Activated CD4-positive, alpha-beta T cell treated with anti-CD3 and anti-CD28 coated beads, Interleukin-2, Interleukin-4, amounts not matched to agents 100 ng/mL and 50 ng/mL, durations not matched to agents 16 hours and 8 hours (primary cell): ENCODE measurements around the gene RBM3.

Source experiments
- DNase-seq: peaks from one replicate; pipeline ENCODE4 v3.0.0-alpha.2; 2020; ENCODE audit warnings: low spot score

The RBM3 gene

DNA sequence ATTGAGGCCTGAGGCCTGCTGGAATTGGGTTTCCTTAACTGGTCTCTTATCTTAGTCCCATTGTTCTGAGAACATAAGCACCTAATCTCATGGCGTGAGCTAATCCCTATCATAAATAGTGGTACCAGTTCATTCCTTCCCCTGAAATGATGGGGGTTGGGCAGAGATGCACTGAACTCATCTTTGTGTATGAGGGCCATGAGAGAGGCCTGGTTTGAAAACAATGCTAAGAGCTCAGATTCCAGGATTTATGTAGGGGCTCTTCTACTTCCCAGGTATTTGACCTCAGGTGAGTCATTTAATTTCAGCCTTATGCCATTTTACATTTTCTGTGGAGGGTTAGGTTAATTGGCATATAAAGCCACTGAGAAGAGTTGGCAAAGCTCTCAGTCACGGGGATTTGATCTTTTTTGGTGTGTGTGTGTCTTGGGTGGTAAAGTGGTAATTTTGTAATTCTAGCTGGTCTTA is 4.4 kb downstream of the RBM3 start:
- DNase-seq, result no peak

DNA sequence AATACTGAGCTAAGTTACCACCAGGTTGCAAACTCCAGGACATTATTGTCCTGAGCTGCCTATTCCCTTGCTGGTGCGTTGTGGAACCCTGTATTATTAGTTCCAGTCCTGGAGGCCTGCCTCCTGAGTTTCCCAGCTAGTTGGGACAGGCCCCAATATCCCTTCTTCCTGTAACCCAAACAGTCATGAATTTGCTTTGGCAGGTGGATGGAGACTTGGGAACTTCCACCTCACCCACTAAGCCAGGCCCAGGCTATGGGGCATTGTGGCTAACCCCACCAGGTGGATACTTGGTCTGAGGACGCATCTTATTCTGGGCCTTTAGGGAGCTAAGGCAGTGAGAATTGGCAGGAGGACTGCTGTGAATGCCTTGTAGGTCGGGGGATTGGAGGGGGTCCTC is 5.0 kb downstream of the RBM3 start:
- DNase-seq, result no peak

DNA sequence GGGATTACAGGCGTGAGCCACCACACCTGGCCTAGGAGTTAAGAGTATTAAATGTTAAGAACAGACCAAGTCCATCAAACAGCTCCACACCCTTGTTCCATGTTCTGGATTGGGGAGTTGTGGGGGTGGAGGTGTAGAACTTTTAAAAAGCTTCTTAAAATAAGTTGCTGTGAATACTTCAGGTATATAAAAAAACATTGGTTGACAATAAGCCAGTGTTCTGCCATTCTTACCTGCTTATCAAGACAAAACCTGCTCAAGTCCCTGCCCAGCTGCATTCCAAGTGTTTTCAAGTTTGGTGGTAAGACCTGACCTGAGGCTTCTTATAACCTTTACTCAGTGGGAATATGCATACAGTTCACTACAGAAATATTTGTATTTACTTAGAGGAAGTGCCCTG is 6.4 kb downstream of the RBM3 start:
- no peak for DNase-seq

DNA sequence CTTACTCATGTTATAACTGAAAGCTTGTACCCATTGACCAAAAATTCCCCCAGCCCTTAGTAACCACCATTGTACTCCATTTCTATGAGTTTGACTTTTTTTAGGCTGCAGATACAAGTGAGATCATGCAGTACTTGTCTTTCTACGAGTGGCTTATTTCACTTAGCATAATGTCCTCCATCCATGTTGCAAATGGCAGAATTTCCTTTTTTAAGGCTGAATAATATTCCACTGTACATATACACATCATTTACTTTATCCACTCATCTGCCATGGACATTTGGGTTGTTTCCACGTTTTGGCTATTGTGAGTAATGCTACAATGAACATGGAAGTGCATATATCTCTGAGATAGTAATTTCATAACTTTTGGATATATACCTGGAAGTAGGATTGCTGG is 10.4 kb downstream of the RBM3 start:
- DNase-seq, result no peak

DNA sequence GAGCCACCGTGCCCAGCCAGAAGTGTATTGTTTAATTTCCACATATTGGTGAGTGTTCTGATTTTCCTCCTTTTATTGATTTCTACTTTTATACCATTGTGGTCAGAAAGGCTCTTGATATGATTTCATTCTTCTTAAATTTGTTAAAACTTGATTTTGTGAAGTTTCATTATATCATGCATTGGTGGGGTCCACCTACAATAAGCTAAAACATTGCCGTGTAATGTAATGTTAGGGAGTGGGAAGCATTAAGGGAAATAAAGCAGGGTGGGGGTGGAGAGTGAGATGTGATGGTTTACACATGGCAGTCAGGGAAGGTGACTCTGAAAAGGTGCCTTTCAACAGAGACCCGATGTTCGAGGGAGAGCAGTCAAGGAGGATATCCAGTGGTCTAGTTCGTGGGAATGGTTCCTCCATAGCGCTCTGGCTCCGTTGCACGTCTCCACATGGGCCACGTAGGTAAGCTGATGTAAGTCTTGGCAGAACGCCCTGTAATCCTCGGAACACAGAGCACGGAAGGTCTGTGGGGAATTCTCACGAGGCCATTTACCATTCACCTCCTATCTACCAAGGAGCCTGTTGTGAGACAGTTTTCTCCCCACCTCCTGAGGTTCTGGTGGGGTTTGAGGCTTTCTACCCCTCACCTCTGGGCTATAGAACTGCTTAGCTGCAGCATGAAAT is 15.3 kb downstream of the RBM3 start:
- no peak for DNase-seq

DNA sequence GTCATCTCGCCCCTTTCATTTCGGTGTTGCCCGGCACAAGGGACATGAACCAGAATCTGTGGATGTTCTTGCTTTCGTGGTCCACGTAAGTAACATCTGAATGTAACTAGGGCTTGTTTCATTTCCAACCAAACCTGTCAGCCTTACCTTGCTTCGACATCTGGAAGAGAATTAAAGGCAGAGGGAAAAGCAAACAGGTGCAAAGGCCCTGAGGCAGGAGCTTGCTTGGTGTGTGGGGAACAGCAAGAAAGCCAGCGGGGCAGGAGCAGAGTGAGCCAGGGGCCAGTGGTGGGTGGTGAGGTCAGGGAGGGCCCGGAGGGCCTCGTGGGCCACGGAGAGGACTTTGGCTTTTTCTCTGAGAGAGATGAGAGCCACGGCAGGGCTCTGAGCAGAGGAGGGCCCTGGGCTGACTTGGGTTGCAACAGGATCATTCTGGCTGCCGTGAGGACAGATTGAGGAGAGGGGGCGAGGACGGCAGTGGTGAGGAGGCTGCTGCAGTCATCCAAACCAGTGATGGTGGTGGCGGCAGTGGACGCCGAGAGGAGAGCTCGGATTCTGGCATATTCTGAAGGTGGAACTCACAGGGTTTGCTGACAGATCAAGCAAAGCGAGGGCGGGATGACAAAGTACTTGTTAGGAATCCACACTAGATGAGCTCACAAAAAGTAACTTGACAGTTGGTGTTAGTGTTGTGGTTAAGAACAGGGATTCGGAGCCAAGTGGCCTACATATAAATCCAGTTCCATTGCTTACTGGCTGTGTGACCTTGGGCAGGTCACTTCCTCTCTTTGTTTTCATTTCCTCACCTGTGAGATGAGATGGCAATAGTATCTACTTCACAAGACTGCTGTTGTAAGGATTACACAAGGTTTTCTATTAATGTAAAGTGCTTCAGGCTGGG is 16.2 kb downstream of the RBM3 start:
- no peak for DNase-seq

DNA sequence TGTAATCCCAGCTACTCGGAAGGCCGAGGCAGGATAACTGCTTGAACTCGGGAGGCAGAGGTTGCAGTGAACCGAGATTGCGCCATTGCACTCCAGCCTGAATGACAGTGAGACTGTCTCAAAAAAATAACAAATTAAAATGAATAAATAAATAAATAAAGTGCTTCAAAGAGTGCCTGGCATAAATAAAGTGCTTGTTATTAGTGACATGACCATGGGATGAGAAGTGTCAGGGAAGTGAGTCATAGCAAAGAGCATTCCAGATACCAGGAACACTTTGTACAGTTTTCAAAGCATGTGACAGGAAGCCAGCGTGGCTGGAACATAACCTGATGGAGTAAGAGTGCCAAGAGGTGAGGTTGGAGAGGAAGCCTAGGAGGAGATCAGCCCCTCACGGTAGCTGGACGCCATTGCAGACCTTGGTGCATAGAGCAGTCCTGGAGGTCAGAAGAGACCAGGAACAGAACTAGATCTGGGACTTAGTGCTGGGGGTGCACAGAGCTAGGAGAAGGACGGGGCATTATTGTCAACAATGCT is 17.0 kb downstream of the RBM3 start:
- DNase-seq, result no peak

DNA sequence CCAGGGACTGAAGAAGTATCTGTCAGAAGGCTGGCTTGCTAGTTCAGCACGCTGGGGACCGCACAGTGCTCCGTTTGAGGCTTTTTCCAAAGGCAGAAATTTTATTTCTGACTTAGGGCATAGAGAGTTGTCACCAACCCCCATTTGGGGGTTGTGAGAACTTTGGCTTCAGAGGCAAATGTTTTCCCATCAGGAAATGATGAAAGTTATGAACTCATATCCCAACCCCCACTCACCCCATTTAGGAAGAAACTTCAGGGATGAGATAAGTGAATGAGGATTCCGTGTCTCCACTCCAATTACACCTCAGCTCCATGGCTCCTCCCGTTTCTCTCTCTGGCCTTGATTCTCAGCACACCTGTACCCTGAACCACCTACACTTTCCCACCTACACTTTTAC is 18.7 kb downstream of the RBM3 start:
- DNase-seq, result no peak

DNA sequence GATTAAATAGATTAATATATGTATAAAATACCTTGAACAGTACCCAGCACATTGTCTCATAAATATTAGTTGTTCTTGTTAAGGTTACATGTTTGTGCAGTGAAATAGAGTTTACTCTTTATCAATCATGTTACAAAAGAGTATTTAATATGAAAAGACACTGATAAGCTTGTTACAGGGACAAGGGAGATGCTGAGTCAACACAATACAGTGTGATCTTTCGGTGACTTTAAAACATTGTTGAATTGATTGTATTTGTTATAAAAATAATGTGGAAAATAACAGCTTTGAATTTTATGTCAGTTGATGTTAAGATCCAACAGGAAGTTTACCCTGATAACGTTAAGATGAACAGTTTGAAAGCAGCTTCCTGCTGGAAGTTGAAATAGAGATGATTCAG is 21.6 kb downstream of the RBM3 start:
- DNase-seq, result no peak

DNA sequence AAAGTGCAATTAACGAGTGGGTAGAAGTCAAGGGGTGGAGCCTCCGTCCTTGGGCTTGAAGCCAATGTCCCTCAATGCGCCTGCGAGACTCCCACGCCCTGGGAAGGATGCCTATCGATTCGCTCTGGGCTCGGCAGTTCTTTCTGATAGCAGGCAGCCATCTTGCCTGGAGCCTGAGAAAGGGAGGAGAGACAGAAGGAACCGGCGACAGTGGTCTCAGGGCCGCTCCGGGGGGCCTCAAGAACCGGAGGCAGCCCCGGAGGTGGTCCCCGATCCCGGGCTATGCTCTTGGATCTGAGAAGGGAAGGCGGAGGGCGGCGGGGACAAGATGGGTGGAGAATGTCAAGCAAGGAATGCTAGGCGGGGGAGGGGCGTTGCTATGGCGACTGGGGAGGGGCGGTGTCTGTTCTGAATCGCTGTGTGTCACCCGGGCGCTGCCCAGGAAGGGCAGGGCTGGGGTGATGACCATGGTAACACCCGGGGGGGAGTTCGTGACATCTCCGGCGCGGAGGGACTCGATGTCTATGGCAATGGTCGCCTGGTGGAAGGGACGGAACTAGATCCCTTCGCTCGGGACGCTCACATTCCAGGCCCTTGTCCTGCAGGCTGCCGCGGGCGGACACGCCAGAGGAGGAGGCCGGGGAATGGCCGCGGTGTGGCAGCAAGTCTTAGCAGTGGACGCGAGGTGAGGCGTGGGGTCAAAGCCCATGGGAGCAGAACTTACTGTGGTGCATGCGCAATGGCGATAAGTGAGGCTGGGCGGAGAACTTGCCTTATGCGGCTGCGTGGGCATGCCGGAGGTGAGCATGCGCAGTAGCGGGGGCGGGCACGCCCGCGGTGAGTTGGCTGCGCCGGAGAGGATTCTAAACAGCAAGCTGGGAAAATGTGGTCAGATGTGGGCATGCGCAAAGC is 23.3 kb downstream of the RBM3 start, which contains the start of gene WDR13:
Gene WDR13 (plus strand): TSS at position 140 of the 912 bp plus-strand sequence. CDS start 505 bp downstream, at position 645.
- peak; percentile 92 for DNase-seq

DNA sequence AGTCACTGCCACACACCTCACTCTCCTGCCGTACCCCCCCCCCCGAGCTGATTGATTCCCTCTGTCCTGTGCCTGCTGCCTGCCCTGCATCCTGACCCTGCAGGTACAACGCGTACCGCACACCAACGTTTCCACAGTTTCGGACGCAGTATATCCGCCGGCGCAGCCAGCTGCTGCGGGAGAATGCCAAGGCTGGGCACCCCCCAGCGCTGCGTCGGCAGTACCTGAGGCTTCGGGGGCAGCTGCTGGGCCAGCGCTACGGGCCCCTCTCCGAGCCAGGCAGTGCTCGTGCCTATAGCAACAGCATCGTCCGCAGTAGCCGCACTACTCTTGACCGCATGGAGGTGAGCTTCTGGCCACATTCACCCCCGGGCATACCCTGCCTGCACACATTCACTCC is 24.3 kb downstream of the RBM3 start:
- DNase-seq, result no peak

DNA sequence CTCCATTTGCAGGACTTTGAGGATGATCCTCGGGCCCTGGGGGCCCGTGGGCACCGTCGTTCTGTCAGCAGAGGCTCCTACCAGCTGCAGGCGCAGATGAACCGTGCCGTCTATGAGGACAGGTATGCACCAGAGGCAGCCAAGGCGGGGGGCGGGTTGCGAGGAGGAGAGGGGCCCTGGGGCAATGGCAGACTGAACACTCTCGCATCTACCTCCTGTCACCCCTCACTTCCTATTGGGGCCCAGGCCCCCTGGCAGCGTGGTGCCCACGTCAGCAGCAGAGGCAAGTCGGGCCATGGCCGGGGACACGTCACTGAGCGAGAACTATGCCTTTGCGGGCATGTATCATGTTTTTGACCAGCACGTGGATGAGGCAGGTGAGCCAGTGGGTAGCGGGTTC is 25.1 kb downstream of the RBM3 start:
- no peak for DNase-seq

DNA sequence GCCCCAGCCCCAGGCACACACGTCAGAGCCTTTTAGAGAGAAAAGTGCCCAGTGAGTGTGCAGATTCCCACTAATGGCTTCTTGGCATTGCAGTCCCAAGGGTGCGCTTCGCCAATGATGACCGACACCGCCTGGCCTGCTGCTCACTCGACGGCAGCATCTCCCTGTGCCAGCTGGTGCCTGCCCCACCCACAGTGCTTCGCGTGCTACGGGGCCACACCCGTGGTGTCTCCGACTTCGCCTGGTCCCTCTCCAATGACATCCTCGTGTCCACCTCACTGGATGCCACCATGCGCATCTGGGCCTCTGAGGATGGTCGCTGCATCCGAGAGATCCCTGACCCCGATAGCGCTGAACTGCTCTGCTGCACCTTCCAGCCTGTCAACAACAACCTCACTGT is 25.9 kb downstream of the RBM3 start:
- DNase-seq, result no peak

DNA sequence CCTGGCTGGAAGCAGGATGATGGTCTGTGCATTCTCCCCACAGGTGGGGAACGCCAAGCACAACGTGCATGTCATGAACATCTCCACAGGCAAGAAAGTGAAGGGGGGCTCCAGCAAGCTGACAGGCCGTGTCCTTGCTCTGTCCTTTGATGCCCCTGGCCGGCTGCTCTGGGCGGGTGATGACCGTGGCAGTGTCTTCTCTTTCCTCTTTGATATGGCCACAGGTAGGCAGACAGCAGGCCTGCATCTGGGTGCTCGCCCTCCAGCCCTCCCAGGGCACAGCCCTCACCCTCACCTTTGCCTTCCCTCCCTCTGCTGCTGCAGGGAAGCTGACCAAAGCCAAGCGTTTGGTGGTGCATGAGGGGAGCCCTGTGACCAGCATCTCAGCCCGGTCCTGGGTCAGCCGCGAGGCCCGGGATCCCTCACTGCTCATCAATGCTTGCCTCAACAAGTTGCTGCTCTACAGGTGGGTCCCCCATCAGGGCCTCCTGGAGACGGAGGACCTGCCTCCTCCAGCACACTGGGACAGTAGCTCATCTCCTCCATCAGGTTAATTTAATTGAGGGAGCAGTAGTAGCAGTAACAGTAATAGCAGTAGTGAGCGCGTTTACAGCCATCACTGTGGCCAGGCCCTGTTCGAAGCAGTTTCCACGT is 27.6 kb downstream of the RBM3 start:
- no peak for DNase-seq

DNA sequence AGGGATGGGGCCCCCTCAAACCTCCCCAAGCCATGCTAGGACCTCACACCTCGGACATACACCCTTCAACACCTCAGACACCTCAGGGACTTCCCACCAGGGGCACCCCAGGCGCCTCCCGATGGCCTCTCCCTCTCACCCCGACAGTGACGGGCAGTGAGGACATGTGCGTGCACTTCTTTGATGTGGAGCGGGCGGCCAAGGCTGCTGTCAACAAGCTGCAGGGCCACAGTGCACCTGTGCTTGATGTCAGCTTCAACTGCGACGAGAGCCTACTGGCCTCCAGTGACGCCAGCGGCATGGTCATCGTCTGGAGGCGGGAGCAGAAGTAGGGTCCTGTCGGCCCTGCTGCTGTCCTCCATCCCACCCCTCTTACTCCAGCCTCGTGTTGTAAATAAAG is 30.4 kb downstream of the RBM3 start:
- DNase-seq, result no peak

DNA sequence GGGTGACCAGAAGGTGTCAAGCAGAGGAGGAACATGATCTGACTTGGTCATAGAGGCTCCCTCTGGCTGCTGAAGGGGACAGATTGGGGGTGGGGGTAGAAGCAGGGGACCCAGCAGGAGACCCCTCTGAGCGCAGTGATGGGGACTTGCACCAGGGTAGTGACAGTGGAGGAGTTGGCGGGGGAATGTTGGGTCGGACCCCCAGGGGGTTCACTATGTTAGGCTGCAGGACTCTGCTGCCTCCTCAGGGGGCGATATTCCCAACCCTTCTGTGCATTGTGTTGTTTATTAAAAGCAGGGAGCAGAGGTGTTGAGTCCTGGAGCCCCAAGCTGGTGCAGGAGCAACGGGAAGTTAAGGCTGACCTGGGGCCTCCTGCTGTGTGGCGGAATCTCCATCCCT is 31.8 kb downstream of the RBM3 start:
- DNase-seq, result no peak

DNA sequence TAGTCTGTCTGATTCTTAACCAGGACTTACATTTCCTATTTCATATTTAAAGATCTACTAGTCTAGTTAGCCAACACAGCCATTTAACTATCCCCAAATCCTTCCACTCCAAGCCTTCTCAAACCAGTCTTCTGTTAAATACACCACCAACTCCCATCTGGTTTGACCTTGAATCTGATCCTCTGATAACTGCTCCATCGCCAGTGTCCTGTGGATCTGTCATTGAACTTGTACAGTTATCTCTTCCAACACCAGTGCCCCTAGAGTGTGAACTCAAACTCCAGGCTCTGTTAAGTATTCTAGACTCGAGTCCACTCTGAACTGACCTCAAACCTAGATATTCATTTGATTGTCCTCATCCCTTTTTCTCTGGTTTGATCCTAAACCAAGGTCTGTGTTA is 37.4 kb downstream of the RBM3 start:
- no peak for DNase-seq

DNA sequence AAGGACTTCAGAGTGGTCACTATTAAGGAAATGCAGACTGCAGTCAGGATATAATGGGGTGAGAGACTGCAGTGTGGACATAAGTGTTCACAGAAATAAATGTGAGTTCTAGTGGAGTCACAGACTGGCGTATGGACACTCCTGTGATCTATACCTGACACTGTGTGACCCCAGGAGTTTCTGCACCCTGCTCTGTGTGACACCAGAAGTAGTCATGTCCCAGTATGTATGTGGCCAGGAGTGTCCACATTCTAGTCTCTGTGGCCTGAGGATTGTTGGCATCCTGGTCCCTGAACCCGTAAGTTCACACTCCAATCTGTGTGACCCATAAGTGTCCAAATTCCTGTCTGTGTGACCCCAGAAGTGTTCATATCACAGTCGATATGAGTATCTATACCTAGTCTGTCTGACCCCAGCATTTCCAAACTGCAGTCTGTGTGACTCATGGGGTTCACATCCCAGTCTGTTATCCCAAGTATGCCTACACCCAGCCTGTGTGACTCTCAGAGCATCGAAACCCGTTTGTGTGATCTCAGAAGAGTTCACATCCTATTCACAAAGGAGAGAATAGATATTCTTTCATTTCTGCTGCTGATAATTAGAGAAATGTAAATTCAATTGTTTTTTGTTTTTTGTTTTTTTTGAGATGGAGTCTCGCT is 39.3 kb downstream of the RBM3 start:
- no peak for DNase-seq

DNA sequence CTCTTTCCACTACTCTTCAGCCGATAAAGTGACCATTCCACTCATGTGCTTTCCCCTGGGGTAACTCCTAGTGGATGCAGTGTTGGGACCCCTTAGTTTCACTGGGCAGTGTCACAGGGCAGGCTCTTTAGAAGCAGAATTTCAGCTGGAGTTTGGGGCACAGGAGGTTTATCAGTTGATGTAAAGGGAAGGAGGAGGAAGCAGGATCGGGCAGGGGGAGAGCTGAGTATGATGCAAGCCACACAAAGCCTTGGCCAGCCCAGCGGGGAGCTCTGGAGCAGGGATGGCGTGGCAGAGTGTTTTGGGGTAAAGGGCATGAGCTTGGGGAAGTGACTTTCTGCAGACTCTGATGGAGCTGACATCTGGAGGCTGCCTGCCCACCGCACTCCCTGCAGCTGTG is 42.3 kb downstream of the RBM3 start:
- DNase-seq, result no peak

DNA sequence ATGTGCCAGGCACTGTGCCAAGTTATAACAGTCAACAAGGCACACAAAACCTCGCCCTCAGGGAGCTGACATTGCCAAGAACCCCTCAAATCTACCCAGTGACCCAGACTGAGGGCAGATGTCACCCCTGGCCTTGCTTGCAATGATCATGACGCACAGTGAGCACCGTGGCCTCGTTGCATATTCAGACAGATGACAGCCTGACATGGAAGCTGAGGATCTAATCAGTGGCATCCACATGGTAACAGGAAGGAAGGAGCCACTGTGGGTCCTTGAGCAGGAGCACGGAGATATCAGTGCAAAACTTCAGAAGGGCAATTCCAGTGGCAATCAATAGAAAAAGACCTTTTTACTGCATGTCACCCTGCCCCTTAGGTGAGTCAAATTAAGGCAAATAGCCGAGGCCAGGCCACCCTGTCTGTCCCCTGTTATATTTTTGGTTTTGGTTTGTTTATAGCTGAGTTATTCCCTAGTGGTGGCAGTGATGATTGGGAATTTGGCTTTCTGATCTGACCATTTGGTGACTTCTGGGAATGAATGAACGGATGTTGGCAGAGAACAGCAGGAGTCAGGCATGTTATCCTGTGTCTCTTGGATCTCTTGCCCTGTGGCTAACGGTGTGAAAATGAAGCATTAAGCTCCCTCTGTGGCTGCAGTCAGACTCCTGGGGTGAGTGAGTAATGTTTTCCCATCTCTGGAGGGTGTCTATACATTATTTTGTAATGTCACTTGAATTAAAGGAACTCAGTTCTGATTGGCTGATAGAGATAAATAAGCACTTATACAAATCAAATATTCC is 43.5 kb downstream of the RBM3 start:
- no peak for DNase-seq
